SK-N-SH (cell line): Measurements from ENCODE around the gene DYRK2. TPM values are rescaled to one million over a fixed set of nuclear protein-coding genes. Genes with fewer than 3 reads are reported as not detected.

Experiments used
- CTCF ChIA-PET: fragments of 300-600, 350-600 bp; formaldehyde crosslinking; extraction: SDS; loops from one replicate; lab custom pipeline; 2021; lab: Yijun Ruan, JAX
- POLR2A ChIA-PET: fragments of 350-600 bp; sonication (Branson Sonifier 250); formaldehyde crosslinking; extraction: SDS; loops from one replicate; lab custom pipeline; 2020; ENCODE audit warnings: antibody characterized with exemption, inconsistent platforms; lab: Yijun Ruan, JAX
- DNase-seq: peaks from one replicate; pipeline ENCODE4 v3.0.0; 2012
- H2AFZ ChIP-seq: fragments of 200-600 bp; sonication (generic); 2 replicates; pipeline ENCODE4 v1.8.1; 2016; ENCODE audit warnings: antibody characterized with exemption, mild to moderate bottlenecking, low read depth
- H3F3A ChIP-seq: fragments of 200-600 bp; sonication (generic); replicated peaks from 2 replicates; pipeline ENCODE3; 2016; ENCODE audit warnings: antibody characterized with exemption, mild to moderate bottlenecking; ENCODE audit not compliant: insufficient read depth
- H3K27ac ChIP-seq, 2 experiments: fragments of 200-500 bp in 1 of 2; fragments of 200-600 bp in 1 of 2; sonication (Bioruptor generic) in 1 of 2; sonication (generic), shearing (Covaris generic) in 1 of 2; 2 replicates each; pipeline versions ENCODE4 v1.5.1 to v1.6.1; 2014 to 2016; ENCODE audit warnings: low read depth in 2 of 2, inconsistent platforms in 1 of 2, low read length in 1 of 2, mild to moderate bottlenecking in 1 of 2, mixed read lengths in 1 of 2
- H3K27me3 ChIP-seq: fragments of 200-600 bp; sonication (generic), shearing (Covaris generic); 2 replicates; pipeline ENCODE4 v1.6.1; 2016; ENCODE audit warnings: mixed run types; ENCODE audit not compliant: insufficient read depth
- H3K36me3 ChIP-seq, 2 experiments: fragments of 200-500 bp in 1 of 2; fragments of 200-600 bp in 1 of 2; sonication (Bioruptor generic) in 1 of 2; sonication (generic) in 1 of 2; replicated peaks in 1 of 2; 2 replicates each; pipeline versions ENCODE3 to v1.5.1; 2014 to 2016; ENCODE audit warnings: low read length in 1 of 2, mild to moderate bottlenecking in 1 of 2; ENCODE audit not compliant: insufficient read depth in 2 of 2, control insufficient read depth in 1 of 2
- H3K4me1 ChIP-seq, 2 experiments: fragments of 200-500 bp in 1 of 2; fragments of 200-600 bp in 1 of 2; sonication (Bioruptor generic) in 1 of 2; sonication (generic), shearing (Covaris generic) in 1 of 2; 2 replicates each; pipeline versions ENCODE4 v1.5.1 to v1.6.1; 2014 to 2016; ENCODE audit warnings: low read depth in 1 of 2, low read length in 1 of 2, mixed run types in 1 of 2; ENCODE audit not compliant: insufficient read depth in 2 of 2, control insufficient read depth in 1 of 2
- H3K4me2 ChIP-seq: fragments of 200-600 bp; sonication (generic), shearing (Covaris generic); 2 replicates; pipeline ENCODE4 v1.6.1; 2017; ENCODE audit warnings: mixed run types
- H3K4me3 ChIP-seq, 2 experiments: fragments of 200-500 bp in 1 of 2; fragments of 200-600 bp in 1 of 2; sonication (Bioruptor generic) in 1 of 2; sonication (generic), shearing (Covaris generic) in 1 of 2; 2 replicates each; pipeline versions ENCODE4 v1.5.1 to v1.8.1; 2014 to 2016; ENCODE audit warnings: low read depth in 2 of 2, inconsistent platforms in 1 of 2, low read length in 1 of 2, mild to moderate bottlenecking in 1 of 2, mixed read lengths in 1 of 2, moderate library complexity in 1 of 2
- H3K79me2 ChIP-seq: fragments of 200-600 bp; sonication (generic); 2 replicates; pipeline ENCODE4 v1.8.1; 2017; ENCODE audit warnings: mild to moderate bottlenecking; ENCODE audit not compliant: insufficient read depth
- H3K9ac ChIP-seq: fragments of 200-600 bp; sonication (generic); 2 replicates; pipeline ENCODE4 v1.6.1; 2017; ENCODE audit warnings: mixed run types
- H3K9me2 ChIP-seq: fragments of 200-600 bp; sonication (generic); 2 replicates; pipeline ENCODE4 v1.6.1; 2017; ENCODE audit warnings: mixed run types
- H3K9me3 ChIP-seq: fragments of 200-600 bp; sonication (generic); 2 replicates; pipeline ENCODE4 v1.6.1; 2017; ENCODE audit warnings: mixed run types, mild to moderate bottlenecking, moderate library complexity
- H4K20me1 ChIP-seq: fragments of 200-600 bp; sonication (generic); 2 replicates; pipeline ENCODE4 v1.6.1; 2017; ENCODE audit warnings: mild to moderate bottlenecking, mixed run types; ENCODE audit not compliant: insufficient read depth
- EP300 ChIP-seq, 2 experiments: IDR thresholded peaks; 2 replicates each; pipeline versions ENCODE4 v1.4.0 to v1.6.1; 2012; ENCODE audit warnings: borderline replicate concordance in 1 of 2, low read depth in 1 of 2, low read length in 1 of 2
- EZH2phosphoT487 ChIP-seq: fragments of 200-600 bp; sonication (generic); IDR thresholded peaks from 2 replicates; pipeline ENCODE4 v1.6.1; 2017; ENCODE audit warnings: low read depth, mixed run types, mild to moderate bottlenecking, antibody characterized with exemption, moderate library complexity, borderline replicate concordance
- FOSL2 ChIP-seq: IDR thresholded peaks from 2 replicates; pipeline ENCODE4 v1.4.0; 2012; ENCODE audit warnings: low read depth, mild to moderate bottlenecking, moderate library complexity, borderline replicate concordance
- FOXJ3 ChIP-seq: sonication (generic); formaldehyde crosslinking; IDR thresholded peaks from 2 replicates; pipeline ENCODE4 v1.5.1; 2020; ENCODE audit warnings: mild to moderate bottlenecking, missing genetic modification reagents
- GATA2 ChIP-seq: sonication (generic); formaldehyde crosslinking; IDR thresholded peaks from 2 replicates; pipeline ENCODE4 v1.5.0; 2020; ENCODE audit warnings: mild to moderate bottlenecking, missing genetic modification reagents
- IRF3 ChIP-seq: fragments of 150-350 bp; IDR thresholded peaks from 2 replicates; pipeline ENCODE4 v1.6.1; 2016; ENCODE audit warnings: mild to moderate bottlenecking, low read depth, low read length
- JUND ChIP-seq: IDR thresholded peaks from 2 replicates; pipeline ENCODE4 v1.4.0; 2012
- MEF2A ChIP-seq: IDR thresholded peaks from 2 replicates; pipeline ENCODE4 v1.4.0; 2012; ENCODE audit warnings: low read depth, borderline replicate concordance
- NFIC ChIP-seq: IDR thresholded peaks from 2 replicates; pipeline ENCODE4 v1.4.0; 2012; ENCODE audit warnings: borderline replicate concordance
- RCOR1 ChIP-seq: fragments of 150-350 bp; IDR thresholded peaks from 2 replicates; pipeline ENCODE4 v1.6.1; 2017; ENCODE audit warnings: antibody characterized with exemption, low read length
- RXRA ChIP-seq: IDR thresholded peaks from 2 replicates; pipeline ENCODE4 v1.4.0; 2012; ENCODE audit warnings: low read depth, mild to moderate bottlenecking, borderline replicate concordance
- TCF12 ChIP-seq: IDR thresholded peaks from 2 replicates; pipeline ENCODE4 v1.4.0; 2012
- TEAD4 ChIP-seq: IDR thresholded peaks from 2 replicates; pipeline ENCODE4 v1.4.0; 2012; ENCODE audit warnings: mild to moderate bottlenecking, borderline replicate concordance; ENCODE audit not compliant: insufficient read depth
- WGBS: methylation state at CpG from one replicate; pipeline ENCODE4 v1.1.6; 2017; ENCODE audit warnings: low lambda C conversion rate; 5-methylcytosine and 5-hydroxymethylcytosine counted together
- polyA plus RNA-seq, 3 experiments: library from polyadenylated mRNA; depleted of rRNA; stranded (reverse); fragments of >200 nt; gene quantifications; 2 replicates each; pipeline ENCODE4 v1.2.3, GENCODE V29; 2012
- TF ChIP-seq, protein P1 (sequence below): fragments of 200-600 bp; sonication (generic); IDR thresholded peaks from 2 replicates; pipeline ENCODE4 v1.6.1; 2017; ENCODE audit warnings: antibody characterized with exemption, mild to moderate bottlenecking, moderate library complexity
- TF ChIP-seq, protein P2 (sequence below): IDR thresholded peaks from 2 replicates; pipeline ENCODE4 v1.4.0; 2012; ENCODE audit warnings: low read depth, borderline replicate concordance

Gene DYRK2
- polyA plus RNA-seq, 1 of the 3 experiments (the other 2 are of a cell fraction): 48.8 TPM

DNA sequence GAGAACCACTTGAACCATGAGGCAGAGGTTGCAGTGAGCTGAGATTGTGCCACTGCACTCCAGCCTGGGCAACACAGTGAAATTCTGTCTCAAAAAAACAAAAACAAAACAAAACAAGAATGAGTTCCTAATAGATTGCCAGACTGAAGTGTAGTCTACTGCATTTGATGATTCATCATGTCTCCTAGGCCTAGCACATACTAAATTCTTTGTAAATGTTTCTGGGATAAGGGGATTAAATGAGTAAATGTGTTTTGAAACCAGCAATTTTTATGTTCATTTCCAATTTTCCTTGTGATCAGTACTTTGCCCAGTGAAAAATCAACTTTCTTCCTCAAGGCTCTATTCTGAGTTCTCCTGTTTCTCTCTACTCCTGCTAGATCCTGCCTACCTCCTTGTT is 2.9 kb upstream of the DYRK2 start:
- Histone ChIP-seq H3K9me2 (no peaks in the 10 kb centered on the region), H2AFZ (no peak overlapping the region), H3F3A (no peaks in the 10 kb centered on the region), H3K79me2 (peaks cover 19% of the 10 kb centered on the region), H3K36me3 (peaks cover 0 to 6% of the 10 kb centered on the region in 2 experiments), H3K9me3 (no peaks in the 10 kb centered on the region), H4K20me1 (0 out of 2 replicates have a peak, but pooled peaks cover 3% of the 10 kb centered on the region), H3K27ac (peak overlapping the region in 1 of 2 experiments; percentile 30; a peak in 1 of 4 replicates), H3K4me2 (no peak overlapping the region), H3K9ac (no peak overlapping the region), H3K4me1 (peaks cover 8% of the 10 kb centered on the region in 2 experiments; a peak in 2 of 4 replicates), H3K27me3 (no peaks in the 10 kb centered on the region), H3K4me3 (no peak overlapping the region)
- DNase-seq: no peak
- TF ChIP-seq EP300 (IDR thresholded peaks at IDR 0.05; ENCODE audit: borderline replicate concordance in 1 of 2, low read depth in 1 of 2, low read length in 1 of 2) (no peak), FOSL2 (peak; percentile 16; the same call in 1 of the 2 replicates), TEAD4 (no peak)
- ChIA-PET CTCF (interaction anchor here (1.0 kb wide), 1 partner anchor 298 kb away, joined by 4 read pairs; no protein-coding TSS in a partner anchor), POLR2A (no interaction called here)

DNA sequence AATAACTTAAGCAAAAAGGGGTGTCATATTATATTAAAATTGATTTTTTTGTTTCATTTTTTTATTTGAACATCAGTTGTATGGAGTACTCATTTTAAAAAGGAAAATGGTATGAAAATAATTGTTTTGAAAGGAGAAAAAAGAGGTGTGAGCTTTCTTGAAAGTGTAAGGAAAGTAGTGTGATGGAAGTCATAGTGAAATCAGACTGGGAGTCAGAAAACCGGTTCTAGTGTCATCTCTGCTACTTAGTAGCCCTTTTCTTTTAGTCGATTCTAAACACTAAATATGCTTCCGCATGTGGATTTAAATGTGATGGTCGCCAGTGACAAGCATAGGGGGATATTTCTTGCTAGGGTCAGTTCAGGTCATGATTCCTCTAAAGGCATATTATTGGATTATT is 1.8 kb upstream of the DYRK2 start:
- Histone ChIP-seq H3K9me3 (no peaks in the 10 kb centered on the region), H3F3A (no peaks in the 10 kb centered on the region), H4K20me1 (peaks cover 12% of the 10 kb centered on the region), H3K27ac (no peak overlapping the region; a peak in 1 of 4 replicates), H3K27me3 (no peaks in the 10 kb centered on the region), H3K36me3 (peaks cover 1 to 16% of the 10 kb centered on the region in 2 experiments), H3K4me3 (no peak overlapping the region), H2AFZ (no peak overlapping the region), H3K4me1 (peaks cover 8 to 20% of the 10 kb centered on the region in 2 experiments; a peak in 3 of 4 replicates), H3K9me2 (no peaks in the 10 kb centered on the region), H3K9ac (no peak overlapping the region), H3K79me2 (peaks cover 31% of the 10 kb centered on the region), H3K4me2 (no peak overlapping the region)
- no peak for DNase-seq
- ChIA-PET POLR2A (no interaction called here), CTCF (interaction anchor here (0.5 to 2.3 kb wide), 4 partner anchors 9 to 297 kb away, joined by 3 to 12 read pairs (median 4); no protein-coding TSS in a partner anchor)
- WGBS: 92% methylated on average over 4 of the region's 4 CpGs
- no peak for TF ChIP-seq TEAD4
- no peak for TF ChIP-seq FOSL2
- no peak for TF ChIP-seq EP300 (IDR thresholded peaks at IDR 0.05; ENCODE audit: borderline replicate concordance in 1 of 2, low read depth in 1 of 2, low read length in 1 of 2)
- no peak for TF ChIP-seq TCF12
- no peak for TF ChIP-seq JUND
- no peak for TF ChIP-seq RXRA
- TF ChIP-seq NFIC: no peak
- TF ChIP-seq MEF2A: no peak
- TF ChIP-seq IRF3: no peak
- TF ChIP-seq, protein P1, sequence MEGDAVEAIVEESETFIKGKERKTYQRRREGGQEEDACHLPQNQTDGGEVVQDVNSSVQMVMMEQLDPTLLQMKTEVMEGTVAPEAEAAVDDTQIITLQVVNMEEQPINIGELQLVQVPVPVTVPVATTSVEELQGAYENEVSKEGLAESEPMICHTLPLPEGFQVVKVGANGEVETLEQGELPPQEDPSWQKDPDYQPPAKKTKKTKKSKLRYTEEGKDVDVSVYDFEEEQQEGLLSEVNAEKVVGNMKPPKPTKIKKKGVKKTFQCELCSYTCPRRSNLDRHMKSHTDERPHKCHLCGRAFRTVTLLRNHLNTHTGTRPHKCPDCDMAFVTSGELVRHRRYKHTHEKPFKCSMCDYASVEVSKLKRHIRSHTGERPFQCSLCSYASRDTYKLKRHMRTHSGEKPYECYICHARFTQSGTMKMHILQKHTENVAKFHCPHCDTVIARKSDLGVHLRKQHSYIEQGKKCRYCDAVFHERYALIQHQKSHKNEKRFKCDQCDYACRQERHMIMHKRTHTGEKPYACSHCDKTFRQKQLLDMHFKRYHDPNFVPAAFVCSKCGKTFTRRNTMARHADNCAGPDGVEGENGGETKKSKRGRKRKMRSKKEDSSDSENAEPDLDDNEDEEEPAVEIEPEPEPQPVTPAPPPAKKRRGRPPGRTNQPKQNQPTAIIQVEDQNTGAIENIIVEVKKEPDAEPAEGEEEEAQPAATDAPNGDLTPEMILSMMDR: no peak
- no peak for TF ChIP-seq GATA2
- TF ChIP-seq RCOR1: no peak
- no peak for TF ChIP-seq EZH2phosphoT487
- no peak for TF ChIP-seq FOXJ3 (CRISPR knock-in tag)
- TF ChIP-seq, protein P2, sequence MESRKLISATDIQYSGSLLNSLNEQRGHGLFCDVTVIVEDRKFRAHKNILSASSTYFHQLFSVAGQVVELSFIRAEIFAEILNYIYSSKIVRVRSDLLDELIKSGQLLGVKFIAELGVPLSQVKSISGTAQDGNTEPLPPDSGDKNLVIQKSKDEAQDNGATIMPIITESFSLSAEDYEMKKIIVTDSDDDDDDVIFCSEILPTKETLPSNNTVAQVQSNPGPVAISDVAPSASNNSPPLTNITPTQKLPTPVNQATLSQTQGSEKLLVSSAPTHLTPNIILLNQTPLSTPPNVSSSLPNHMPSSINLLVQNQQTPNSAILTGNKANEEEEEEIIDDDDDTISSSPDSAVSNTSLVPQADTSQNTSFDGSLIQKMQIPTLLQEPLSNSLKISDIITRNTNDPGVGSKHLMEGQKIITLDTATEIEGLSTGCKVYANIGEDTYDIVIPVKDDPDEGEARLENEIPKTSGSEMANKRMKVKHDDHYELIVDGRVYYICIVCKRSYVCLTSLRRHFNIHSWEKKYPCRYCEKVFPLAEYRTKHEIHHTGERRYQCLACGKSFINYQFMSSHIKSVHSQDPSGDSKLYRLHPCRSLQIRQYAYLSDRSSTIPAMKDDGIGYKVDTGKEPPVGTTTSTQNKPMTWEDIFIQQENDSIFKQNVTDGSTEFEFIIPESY: no peak
